NT2/D1 (cell line): Measurements from ENCODE around the gene REEP3.

ENCODE experiments used
- YY1 ChIP-seq: IDR thresholded peaks from 2 replicates; pipeline ENCODE4 v1.6.1; 2011; ENCODE audit not compliant: insufficient read length, insufficient read depth
- ZNF274 ChIP-seq: IDR thresholded peaks from 2 replicates; pipeline ENCODE4 v1.6.1; 2011; ENCODE audit warnings: mild to moderate bottlenecking, low read depth, low read length

DNA sequence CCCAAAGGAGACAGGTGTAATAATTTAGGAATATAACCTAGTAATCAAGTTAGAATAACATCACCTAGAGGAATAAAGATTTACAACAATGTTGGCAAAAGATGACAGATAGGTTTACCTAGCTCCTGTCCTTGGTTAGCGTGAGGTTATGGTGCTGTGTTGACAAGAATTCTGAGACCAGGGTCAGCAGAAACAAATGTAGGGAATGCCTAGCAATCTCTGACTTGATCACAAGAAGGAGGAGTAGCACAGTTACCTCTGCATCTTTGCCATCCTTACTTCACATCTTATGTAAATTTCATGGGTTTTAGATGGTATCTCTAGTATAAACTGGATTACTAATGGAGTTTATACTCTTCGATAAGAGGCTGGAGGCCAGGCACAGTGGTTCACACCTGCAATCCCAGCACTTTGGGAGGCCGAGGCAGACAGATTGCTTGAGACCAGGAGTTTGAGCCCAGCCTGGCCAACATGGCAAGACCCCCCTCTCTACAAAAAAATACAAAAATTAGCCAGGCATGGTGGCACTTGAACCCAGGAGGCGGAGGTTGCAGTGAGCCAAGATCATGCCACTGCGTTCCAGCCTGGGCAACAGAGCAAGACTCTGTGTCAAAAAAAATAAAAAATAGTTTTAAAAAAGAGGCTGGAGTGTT lies 37.1 kb downstream of the REEP3 start:
- no peak for TF ChIP-seq YY1
- TF ChIP-seq ZNF274, result no peak
